ENCODE measurements around the gene NOSTRIN.

Gene NOSTRIN

GRCh38 chr2:168821992-168822391 lies 19.6 kb downstream of the NOSTRIN start:
- Histone ChIP-seq H3K27me3 (ENCODE audit: insufficient read depth, low read depth, severe bottlenecking) (no peaks in the 10 kb centered on the region), H3K27ac (no peak overlapping the region), H3K4me3 (ENCODE audit: low read depth, low read length) (no peak overlapping the region), H3K9me3 (ENCODE audit: severe bottlenecking) (no peaks in the 10 kb centered on the region), H3K36me3 (no peaks in the 10 kb centered on the region)
- TF ChIP-seq CTCF (IDR thresholded peaks at IDR 0.05; ENCODE audit: low read depth, low read length) = no peak
- no peak for DNase-seq

- Histone ChIP-seq H3K9me3 (ENCODE audit: severe bottlenecking) (no peaks in the 10 kb centered on the region), H3K27me3 (ENCODE audit: insufficient read depth, low read depth, severe bottlenecking) (no peaks in the 10 kb centered on the region), H3K27ac (no peak overlapping the region), H3K36me3 (no peaks in the 10 kb centered on the region), H3K4me3 (ENCODE audit: low read depth, low read length) (no peak overlapping the region)
- no peak for DNase-seq
- no peak for TF ChIP-seq CTCF (IDR thresholded peaks at IDR 0.05; ENCODE audit: low read depth, low read length)
Measured at GRCh38 chr2:168825126-168825525, 22.7 kb downstream of the NOSTRIN start.

- H3K27ac ChIP-seq = no peak overlapping the region
- H3K9me3 ChIP-seq (ENCODE audit: severe bottlenecking) = no peaks in the 10 kb centered on the region
- TF ChIP-seq CTCF (IDR thresholded peaks at IDR 0.05; ENCODE audit: low read depth, low read length) = no peak
- DNase-seq = no peak
- H3K27me3 ChIP-seq (ENCODE audit: insufficient read depth, low read depth, severe bottlenecking) = no peaks in the 10 kb centered on the region
- no peaks in the 10 kb centered on the region for H3K36me3 ChIP-seq
- no peak overlapping the region for H3K4me3 ChIP-seq (ENCODE audit: low read depth, low read length)
Measured at GRCh38 chr2:168830958-168831357, 28.5 kb downstream of the NOSTRIN start.

GRCh38 chr2:168831662-168832061 lies 29.2 kb downstream of the NOSTRIN start:
- Histone ChIP-seq H3K27ac (no peak overlapping the region), H3K27me3 (ENCODE audit: insufficient read depth, low read depth, severe bottlenecking) (no peaks in the 10 kb centered on the region), H3K36me3 (no peaks in the 10 kb centered on the region), H3K4me3 (ENCODE audit: low read depth, low read length) (no peak overlapping the region), H3K9me3 (ENCODE audit: severe bottlenecking) (no peaks in the 10 kb centered on the region)
- DNase-seq = no peak
- no peak for TF ChIP-seq CTCF (IDR thresholded peaks at IDR 0.05; ENCODE audit: low read depth, low read length)

GRCh38 chr2:168835969-168836368 lies 33.5 kb downstream of the NOSTRIN start:
- DNase-seq = no peak
- H3K4me3 ChIP-seq (ENCODE audit: low read depth, low read length) = no peak overlapping the region
- no peak for TF ChIP-seq CTCF (IDR thresholded peaks at IDR 0.05; ENCODE audit: low read depth, low read length)
- no peak overlapping the region for H3K27ac ChIP-seq
- no peaks in the 10 kb centered on the region for H3K27me3 ChIP-seq (ENCODE audit: insufficient read depth, low read depth, severe bottlenecking)
- H3K36me3 ChIP-seq = no peaks in the 10 kb centered on the region
- no peaks in the 10 kb centered on the region for H3K9me3 ChIP-seq (ENCODE audit: severe bottlenecking)

- DNase-seq = no peak
- TF ChIP-seq CTCF (IDR thresholded peaks at IDR 0.05; ENCODE audit: low read depth, low read length) = no peak
- no peak overlapping the region for H3K27ac ChIP-seq
- H3K27me3 ChIP-seq (ENCODE audit: insufficient read depth, low read depth, severe bottlenecking) = no peaks in the 10 kb centered on the region
- no peaks in the 10 kb centered on the region for H3K9me3 ChIP-seq (ENCODE audit: severe bottlenecking)
- no peak overlapping the region for H3K4me3 ChIP-seq (ENCODE audit: low read depth, low read length)
- H3K36me3 ChIP-seq = no peaks in the 10 kb centered on the region
Measured at GRCh38 chr2:168841445-168841844, 39.0 kb downstream of the NOSTRIN start.
